AG04450 (cell line): ENCODE data around the gene FAM131C. TPM values are rescaled to one million over a fixed set of nuclear protein-coding genes. Genes with fewer than 3 reads are reported as not detected.
"Not testable (repeated sequence)": the region's sequence is repeated elsewhere in the genome, so short reads cannot be mapped to it uniquely, and the experiment has no call there.

Source experiments
- CTCF ChIA-PET: fragments of 300-600, 350-600 bp; formaldehyde crosslinking; extraction: SDS; loops from one replicate; lab custom pipeline; 2022; ENCODE audit warnings: antibody characterized with exemption, inconsistent platforms; lab: Charles Lee
- POLR2A ChIA-PET: fragments of 350-600 bp; formaldehyde crosslinking; extraction: SDS; loops from one replicate; lab custom pipeline; 2021; ENCODE audit warnings: antibody characterized with exemption, inconsistent platforms; lab: Yijun Ruan, JAX
- DNase-seq: peaks from one replicate; pipeline ENCODE4 v3.0.0-alpha.2; 2011; ENCODE audit warnings: low read depth, low spot score
- H3K27ac ChIP-seq: one replicate; pipeline ENCODE4 v1.5.1; 2012; ENCODE audit warnings: low read depth, low read length, control low read depth
- H3K27me3 ChIP-seq: one replicate; pipeline ENCODE4 v1.6.0; 2012; ENCODE audit warnings: low read length; ENCODE audit not compliant: control insufficient read depth, insufficient read depth
- H3K4me3 ChIP-seq: 2 replicates; pipeline ENCODE4 v1.5.1; 2011; ENCODE audit warnings: mild to moderate bottlenecking, low read depth, low read length, control low read depth
- H3K9me3 ChIP-seq: 2 replicates; pipeline ENCODE4 v1.5.1; 2012; ENCODE audit warnings: low read length; ENCODE audit not compliant: control insufficient read depth, insufficient read depth
- polyA plus RNA-seq: library from polyadenylated mRNA; depleted of rRNA; stranded (reverse); fragments of >200 nt; gene quantifications from 2 replicates; pipeline ENCODE4 v1.2.3, GENCODE V29; 2011
- TF ChIP-seq, protein P1 (sequence below): IDR thresholded peaks from 2 replicates; pipeline ENCODE4 v1.5.1; 2011; ENCODE audit warnings: low read depth, low read length, control low read depth, inconsistent platforms

FAM131C gene
- polyA plus RNA-seq, 1 experiment, result 0.20 TPM

DNA sequence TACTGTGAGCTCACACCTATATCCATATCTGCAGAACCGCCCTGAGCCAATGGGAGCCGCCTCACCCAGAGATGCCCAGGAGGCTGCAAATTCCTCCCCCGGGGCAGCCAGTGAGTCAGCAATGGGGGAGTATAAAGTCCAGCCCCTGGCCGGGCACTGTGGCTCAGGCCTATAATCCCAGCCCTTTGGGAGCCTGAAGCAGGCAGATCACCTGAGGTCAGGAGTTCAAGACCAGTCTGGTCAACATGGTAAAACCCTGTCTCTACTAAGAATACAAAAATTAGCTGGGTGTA, 34.9 kb downstream of the FAM131C start:
- CTCF ChIA-PET, result no interaction called here
- no peak overlapping the region for H3K4me3 ChIP-seq

DNA sequence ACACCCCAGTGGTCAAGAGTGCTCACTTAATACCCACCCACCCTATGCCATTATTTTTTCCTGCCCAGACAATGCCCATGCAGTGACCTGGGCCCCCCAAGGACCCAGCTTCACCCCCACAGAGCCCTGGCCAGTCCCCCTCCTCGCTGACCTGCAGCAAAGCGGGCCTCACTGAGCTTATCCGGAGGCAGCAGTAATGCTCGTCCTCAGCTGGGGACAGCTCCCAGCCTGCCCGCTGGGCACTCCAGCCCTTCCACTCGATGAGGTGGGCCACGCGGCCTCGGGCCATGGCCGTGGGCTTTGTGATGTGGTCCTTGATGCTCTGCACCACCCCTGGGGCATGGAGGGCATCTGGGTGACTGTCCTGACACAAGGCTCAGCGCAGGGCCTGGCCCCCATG, 37.0 kb downstream of the FAM131C start:
- H3K27ac ChIP-seq, DNase-seq, H3K9me3 ChIP-seq, H3K4me3 ChIP-seq, POLR2A ChIA-PET: not testable (repeated sequence)
- CTCF ChIA-PET, result interaction anchor here (0.6 kb wide), 1 partner anchor 77 kb away, joined by 6 read pairs; no protein-coding TSS in a partner anchor
- H3K27me3 ChIP-seq, result peaks cover 14% of the 10 kb centered on the region

More for the DNA sequence above, 34.9 kb downstream of the FAM131C start:
- POLR2A ChIA-PET, result no interaction called here
- no peaks in the 10 kb centered on the region for H3K9me3 ChIP-seq
- no peak overlapping the region for H3K27ac ChIP-seq
- no peak for DNase-seq
- TF ChIP-seq, protein P1, sequence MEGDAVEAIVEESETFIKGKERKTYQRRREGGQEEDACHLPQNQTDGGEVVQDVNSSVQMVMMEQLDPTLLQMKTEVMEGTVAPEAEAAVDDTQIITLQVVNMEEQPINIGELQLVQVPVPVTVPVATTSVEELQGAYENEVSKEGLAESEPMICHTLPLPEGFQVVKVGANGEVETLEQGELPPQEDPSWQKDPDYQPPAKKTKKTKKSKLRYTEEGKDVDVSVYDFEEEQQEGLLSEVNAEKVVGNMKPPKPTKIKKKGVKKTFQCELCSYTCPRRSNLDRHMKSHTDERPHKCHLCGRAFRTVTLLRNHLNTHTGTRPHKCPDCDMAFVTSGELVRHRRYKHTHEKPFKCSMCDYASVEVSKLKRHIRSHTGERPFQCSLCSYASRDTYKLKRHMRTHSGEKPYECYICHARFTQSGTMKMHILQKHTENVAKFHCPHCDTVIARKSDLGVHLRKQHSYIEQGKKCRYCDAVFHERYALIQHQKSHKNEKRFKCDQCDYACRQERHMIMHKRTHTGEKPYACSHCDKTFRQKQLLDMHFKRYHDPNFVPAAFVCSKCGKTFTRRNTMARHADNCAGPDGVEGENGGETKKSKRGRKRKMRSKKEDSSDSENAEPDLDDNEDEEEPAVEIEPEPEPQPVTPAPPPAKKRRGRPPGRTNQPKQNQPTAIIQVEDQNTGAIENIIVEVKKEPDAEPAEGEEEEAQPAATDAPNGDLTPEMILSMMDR, result no peak
- H3K27me3 ChIP-seq, result peaks cover 18% of the 10 kb centered on the region

DNA sequence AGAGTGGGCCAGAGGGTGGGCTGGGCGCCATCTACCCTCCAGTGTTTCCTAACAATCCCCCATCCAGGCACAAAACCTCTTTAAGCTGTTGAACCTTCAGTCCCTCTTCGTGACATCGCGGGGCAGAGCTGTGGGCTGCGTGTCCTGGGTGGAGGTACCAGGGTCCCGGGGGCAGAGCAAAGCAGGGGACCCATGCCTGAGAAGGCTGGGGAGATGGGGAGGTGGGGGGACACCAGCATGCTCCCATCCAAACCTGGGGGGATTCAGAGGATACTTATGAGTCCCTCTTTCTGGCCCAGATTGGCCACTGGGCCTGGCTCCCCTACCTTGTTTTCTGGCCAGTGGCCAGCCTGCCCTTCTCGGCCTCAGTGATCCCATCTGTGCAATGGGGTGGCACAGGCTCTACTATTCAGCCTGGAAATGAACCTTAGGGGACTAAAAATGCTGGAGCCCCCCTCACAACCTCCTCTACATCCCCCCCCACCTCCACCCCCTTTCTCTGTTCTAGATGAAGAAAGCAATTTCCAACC, 40.3 kb downstream of the FAM131C start:
- H3K27ac ChIP-seq, H3K4me3 ChIP-seq, DNase-seq, H3K27me3 ChIP-seq, H3K9me3 ChIP-seq, POLR2A ChIA-PET: not testable (repeated sequence)
- CTCF ChIA-PET, result interaction anchor here (0.6 to 3.6 kb wide), 15 partner anchors 10 to 242 kb away, joined by 3 to 31 read pairs (median 4); partner anchors contain the start of genes CLCNKA and CLCNKB

DNA sequence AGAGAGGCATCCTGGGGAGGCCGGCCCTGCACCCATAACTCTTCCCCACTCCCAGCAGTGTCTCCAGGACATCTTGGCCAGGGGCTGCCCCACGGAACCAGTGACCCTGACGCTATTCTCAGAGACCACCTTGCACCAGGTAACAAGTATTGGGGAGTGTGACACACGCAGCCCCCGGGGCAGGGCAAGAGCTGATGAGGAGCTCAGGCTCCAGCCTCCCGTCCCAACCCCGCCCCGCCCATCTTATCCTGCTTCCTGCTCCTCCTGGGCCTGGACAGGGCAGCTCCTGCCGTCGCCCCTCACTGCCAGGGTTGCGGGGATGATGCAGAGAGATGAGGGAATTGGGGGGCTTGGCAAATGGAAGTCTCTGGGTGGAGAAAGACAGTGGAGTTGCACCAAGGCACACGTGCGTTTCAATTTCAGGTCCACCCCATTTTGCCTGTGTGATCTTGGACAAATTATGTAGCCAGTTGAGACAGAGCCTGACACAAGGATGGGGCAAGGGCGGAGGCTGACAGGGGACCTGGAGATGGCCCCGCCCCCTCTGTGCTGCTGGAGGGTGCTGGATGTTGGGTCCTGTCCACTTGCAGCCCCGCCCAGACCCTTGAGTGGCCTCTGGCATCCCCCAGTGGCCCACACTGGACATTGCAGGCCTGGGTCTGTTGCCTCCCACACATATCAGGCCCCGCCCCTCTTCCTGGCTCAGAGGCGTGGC, 40.9 kb downstream of the FAM131C start:
- no peak overlapping the region for H3K4me3 ChIP-seq
- ChIA-PET CTCF (interaction anchor here (0.6 to 3.6 kb wide), 18 partner anchors 10 to 241 kb away, joined by 3 to 31 read pairs (median 3); partner anchors contain the start of genes CLCNKA, CLCNKB and HSPB7), POLR2A (no interaction called here)
- no peaks in the 10 kb centered on the region for H3K9me3 ChIP-seq
- peak; percentile 62 for DNase-seq
- TF ChIP-seq, protein P1, result peak; percentile 97
- no peak overlapping the region for H3K27ac ChIP-seq
- peaks cover 4% of the 10 kb centered on the region for H3K27me3 ChIP-seq

DNA sequence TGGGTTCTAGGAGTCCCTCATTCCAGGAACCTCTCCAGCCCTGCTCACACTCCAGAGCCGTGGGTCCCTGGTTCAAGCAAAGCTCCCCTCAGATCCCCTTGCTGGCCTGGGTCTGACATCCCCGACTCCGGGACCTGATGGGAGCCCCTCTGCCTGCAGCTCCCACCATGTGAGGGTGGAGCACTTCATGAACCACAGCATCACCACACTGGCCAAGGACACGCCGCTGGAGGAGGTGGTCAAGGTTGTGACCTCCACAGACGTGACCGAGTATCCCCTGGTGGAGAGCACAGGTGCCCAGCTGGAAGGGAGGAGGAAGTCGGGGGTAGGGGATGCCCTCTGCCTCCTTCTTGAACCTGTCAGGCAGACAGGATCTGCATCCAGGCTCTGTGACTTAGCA, 41.9 kb downstream of the FAM131C start:
- Histone ChIP-seq H3K27me3 (peaks cover 2% of the 10 kb centered on the region), H3K4me3 (no peak overlapping the region), H3K27ac (no peak overlapping the region), H3K9me3 (no peaks in the 10 kb centered on the region)
- TF ChIP-seq, protein P1, result no peak
- no peak for DNase-seq
- POLR2A ChIA-PET, result no interaction called here
- CTCF ChIA-PET, result interaction anchor here (1.9 to 2.3 kb wide), 2 partner anchors 14 to 240 kb away, joined by 6 to 9 read pairs; partner anchors contain the start of gene HSPB7

DNA sequence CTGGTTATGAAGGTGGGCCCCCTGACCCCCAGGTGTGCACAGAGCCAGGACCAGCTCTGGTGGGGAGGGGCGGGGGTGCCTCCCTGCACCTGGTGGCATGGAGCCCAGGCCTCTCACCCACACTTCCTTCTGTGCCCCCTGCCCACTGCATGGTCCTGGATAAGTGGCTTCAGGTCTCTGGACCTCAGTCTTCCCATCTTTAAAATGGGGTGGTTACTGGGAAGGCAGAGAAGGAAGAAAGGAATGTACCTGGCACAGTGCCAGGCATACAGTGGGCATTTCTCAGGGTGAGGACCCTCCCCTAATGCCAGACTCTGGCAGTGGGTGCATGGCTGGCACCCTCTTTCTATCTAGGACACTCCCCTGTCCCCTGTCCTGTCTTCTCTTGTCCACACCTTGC, 44.2 kb downstream of the FAM131C start:
- Histone ChIP-seq H3K27me3 (peaks cover 5% of the 10 kb centered on the region), H3K27ac (no peak overlapping the region), H3K4me3 (no peak overlapping the region), H3K9me3 (no peaks in the 10 kb centered on the region)
- ChIA-PET CTCF (interaction anchor here (0.6 kb wide), 1 partner anchor 214 kb away, joined by 3 read pairs; no protein-coding TSS in a partner anchor), POLR2A (no interaction called here)
- no peak for DNase-seq
- TF ChIP-seq, protein P1, result no peak

DNA sequence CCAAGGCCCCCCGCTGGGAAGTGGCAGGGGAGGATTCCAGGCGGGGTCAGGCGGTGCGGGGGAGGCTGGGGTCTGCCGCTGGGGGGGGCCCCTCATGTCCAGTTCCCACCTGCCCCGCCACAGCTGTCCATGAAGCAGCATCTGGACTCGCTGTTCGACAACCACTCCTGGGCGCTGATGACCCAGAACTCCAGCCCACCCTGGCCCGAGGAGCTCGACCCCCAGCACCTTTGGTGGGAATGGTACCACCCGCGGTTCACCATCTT, 44.5 kb downstream of the FAM131C start:
- H3K27me3 ChIP-seq, H3K9me3 ChIP-seq, H3K4me3 ChIP-seq, H3K27ac ChIP-seq, POLR2A ChIA-PET, DNase-seq: not testable (repeated sequence)
- CTCF ChIA-PET, result interaction anchor here (0.6 kb wide), 1 partner anchor 213 kb away, joined by 3 read pairs; no protein-coding TSS in a partner anchor
